NCI-H69 (cell line): ENCODE data around the gene FTO.
A peak's percentile ranks its signal among the peaks of the same experiment; 100 is the strongest.

Experiments
- DNase-seq: peaks from one replicate; lab custom pipeline; 2025; lab: John Stamatoyannopoulos, UW

The FTO gene

DNA sequence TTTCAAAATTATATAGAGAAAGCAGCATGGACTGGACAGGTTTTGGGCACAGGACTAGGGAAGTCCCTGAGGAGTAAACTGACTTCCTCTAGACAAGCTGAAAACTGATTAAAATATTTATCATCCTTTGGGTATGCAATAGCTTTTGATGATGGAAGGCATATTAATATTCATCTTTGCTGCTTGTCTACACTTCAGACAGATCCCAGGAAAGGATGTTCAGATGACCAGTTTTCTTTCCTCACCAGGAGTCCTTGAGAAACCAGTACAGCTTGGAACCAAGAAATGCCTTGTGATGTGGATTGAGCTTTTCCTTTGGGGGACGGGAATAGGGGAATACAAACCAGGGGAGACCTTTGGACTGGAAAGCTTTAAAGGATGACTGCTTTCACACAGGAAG lies 195.5 kb downstream of the FTO start:
- no peak for DNase-seq

DNA sequence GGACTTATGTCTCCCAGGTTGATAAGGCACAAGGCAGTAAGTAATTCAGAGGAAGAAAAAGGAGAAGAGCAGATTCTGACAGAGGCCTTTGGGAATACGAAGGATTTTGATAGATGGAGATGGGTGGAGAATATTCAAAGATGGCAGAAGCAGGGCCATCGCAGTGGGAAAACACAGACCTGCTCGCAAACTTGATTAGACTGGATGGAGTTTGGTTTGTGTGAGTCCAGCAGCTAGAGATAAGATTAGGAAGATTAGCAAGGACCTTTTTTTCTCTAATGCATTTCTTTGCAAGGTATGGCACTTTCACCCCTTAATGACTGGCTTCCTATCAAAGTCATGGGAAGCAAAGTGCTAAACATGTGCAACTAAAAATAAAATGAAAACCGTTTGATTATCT lies 196.7 kb downstream of the FTO start:
- DNase-seq: no peak

- no peak for DNase-seq
These were observed 197.5 kb downstream of the FTO start for GRCh38 chr16:53901408-53901807.

DNA sequence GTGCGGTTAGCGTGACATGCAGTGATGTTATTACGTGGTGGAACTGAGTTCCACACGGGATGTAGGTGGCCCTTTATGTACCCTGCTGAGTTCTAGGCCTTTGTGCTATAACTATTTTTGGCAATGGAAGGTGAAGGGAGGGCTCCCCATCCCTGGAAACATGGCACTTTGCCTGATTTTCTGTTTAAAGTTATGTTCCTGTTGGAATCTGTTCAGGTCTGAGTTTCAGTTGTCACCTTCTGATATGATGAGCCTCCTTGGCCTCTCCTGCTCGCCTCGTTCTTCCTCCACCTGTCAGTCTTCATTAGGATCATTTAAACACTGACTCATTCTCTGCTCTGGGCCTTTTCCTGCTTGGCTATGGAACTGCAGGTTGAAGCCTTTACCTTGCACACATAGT lies 200.6 kb downstream of the FTO start:
- DNase-seq: no peak

DNA sequence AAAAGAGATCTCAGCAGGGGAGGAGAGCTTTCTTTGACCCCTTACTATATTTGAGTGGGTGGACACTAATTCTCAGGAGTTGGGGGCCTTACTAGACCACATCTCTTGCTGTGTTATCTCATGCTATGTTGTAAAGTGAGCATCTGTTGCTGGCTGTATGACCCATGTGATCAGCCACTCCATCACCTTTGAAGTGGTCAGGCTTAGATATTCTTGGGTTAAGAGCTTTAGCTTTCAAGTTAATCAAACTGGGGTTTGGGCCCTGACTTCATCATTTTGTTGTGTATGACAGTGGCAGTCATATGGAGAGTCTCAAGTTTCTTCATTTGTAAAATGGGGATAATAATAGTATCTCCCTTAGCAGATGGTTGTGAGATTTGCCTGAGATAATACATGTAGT lies 201.1 kb downstream of the FTO start:
- no peak for DNase-seq

DNA sequence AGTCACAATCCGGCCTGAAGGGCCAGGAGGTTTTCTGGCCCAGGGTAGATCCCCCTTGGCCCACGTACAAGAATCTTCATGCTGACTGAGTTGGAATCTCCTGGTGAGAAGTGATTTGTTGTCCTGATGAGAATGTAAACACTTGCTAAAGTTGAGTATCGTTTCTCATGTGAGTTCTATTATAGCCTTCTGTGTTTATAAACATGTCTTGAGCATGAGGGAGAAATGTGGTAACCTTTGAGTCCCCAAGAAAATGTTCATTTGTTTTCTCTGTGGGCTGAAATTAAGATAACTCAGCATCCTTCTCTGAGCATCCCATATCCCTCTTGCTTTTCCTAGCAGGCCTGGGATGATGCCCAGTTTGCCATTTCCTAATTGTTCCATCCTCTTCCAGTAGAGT lies 204.8 kb downstream of the FTO start:
- DNase-seq: no peak

DNA sequence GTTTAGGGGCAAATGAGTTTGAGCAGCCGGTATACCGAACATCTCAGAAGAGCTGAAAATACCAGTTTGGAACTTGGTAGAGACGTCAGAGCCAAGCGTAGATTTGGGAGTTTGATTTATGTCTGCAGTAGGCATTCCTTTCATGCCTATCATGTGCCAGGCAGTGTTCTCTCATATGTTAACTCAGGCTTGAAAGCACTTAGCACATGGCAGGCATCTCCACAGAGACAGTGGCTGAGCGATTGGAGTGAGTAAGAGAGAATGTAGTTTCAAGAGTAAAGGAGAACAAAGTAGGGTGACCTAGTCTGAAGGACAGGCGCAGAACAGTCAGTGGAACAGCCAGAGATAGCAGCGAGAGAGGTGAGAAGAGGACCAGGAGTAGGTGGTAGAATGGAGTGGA lies 207.0 kb downstream of the FTO start:
- no peak for DNase-seq

- peak; percentile 11 for DNase-seq
These were observed 207.6 kb downstream of the FTO start for GRCh38 chr16:53911513-53911912.

- no peak for DNase-seq
These were observed 208.2 kb downstream of the FTO start for GRCh38 chr16:53912155-53912554.

- DNase-seq: peak; percentile 35
These were observed 209.3 kb downstream of the FTO start for GRCh38 chr16:53913099-53913870.

- DNase-seq: no peak
These were observed 210.0 kb downstream of the FTO start for GRCh38 chr16:53913920-53914319.

DNA sequence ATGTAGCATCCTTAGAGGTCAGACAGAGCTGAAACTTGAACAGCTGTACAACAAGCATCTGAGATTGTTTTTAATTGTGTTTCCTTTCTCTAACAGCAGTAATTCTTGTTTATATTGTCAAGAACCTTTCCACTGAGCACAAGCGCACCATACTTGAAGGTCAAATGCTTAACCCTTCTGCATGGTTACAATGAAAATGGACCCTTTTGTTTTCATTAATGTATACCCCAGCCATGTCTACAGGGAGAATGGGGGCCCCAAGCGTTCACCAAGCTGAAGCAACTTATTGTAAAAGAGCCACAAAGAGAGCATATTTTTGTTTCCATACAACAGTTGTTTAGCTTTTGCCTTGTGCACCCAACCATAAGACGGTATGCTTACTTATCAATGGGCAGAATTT lies 210.8 kb downstream of the FTO start:
- no peak for DNase-seq

DNA sequence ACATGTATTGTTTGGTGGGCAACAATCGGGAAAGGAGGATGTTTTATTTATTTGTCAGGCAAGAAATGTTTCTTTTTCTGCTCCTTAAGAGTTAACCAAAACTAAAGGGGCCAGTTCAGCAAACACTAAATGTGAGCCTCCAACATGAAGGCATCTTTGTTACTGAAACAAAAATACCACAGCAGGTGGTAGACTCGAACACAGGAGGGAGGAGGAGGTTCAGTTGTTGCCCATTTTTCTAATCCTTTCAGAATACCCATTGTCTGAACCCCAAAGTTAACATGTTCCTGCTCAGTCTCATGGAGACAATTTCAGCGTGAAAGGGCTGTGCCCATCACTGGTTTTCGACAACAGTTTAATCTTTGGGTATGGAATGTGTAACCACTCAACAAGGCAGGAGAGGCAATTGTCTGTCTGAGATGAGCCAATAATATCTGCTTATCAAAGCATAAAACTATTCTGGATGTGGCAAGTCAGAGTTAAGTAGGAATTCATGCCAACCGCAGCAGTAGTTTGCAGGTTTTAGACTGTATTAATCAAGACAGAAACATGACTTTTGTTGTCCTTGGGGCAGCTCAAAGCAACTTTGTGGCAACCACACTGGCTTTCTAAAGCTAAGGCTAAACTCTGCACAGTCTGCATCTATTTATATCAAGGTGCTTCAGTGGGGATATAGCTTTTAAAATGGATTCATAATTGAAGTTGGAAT lies 211.7 kb downstream of the FTO start:
- peak; percentile 2 for DNase-seq

- DNase-seq: no peak
These were observed 217.0 kb downstream of the FTO start for GRCh38 chr16:53920988-53921387.

- DNase-seq: peak; percentile 42
These were observed 218.3 kb downstream of the FTO start for GRCh38 chr16:53922067-53922806.

DNA sequence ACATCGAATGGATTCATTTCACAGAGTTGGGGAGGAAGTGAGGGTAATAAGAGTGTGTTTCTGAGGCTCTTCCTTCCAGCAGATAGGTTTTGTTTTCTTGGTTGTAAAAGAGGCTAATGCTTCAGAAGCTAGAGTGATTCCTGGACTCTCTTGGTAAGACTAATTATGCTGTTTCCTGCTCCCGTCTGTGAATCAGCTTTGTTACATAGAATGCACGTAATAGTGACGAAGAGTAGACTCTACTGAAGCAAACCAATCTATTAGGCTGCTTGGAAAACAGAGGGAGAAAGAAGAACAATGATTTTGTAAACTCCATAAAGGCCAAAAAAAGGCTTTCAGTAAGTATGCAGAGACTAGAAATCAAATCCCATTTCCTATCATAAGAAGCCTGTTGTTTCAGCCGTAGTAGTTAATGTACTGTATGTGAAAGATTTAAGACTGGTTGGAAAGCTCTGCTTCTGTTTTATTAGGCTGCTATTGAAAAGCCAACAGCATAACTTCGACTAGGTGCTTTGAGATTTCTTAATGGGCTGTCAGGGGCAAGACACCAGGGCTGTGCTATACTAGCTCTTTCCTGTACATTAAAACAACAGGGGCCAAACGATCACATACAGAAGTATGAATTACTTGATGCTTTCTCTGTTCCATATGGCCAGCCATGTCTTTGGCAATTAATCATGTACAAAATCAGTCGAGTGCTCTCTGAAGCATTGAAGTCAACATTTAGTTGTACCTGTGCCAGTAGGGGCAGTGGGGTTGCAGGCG lies 219.0 kb downstream of the FTO start:
- peak; percentile 94 for DNase-seq

- DNase-seq: no peak
These were observed 220.6 kb downstream of the FTO start for GRCh38 chr16:53924331-53925106.

DNA sequence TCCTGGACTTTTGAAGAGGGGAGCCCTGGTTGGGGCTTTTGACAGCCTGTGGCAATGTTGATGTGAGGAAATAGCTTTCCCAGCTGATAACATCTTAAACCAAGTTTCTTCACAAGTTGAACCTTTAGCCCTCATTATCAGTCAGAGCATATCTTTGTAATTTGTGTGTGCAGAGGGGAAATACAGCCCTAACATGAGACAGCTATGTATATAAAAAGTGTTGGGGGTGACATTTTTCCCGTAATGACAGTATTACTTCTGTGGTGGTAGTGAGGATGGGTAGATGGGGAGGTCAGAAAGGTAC lies 221.1 kb downstream of the FTO start:
- no peak for DNase-seq

- no peak for DNase-seq
These were observed 221.6 kb downstream of the FTO start for GRCh38 chr16:53925526-53925925.

- peak; percentile 7 for DNase-seq
These were observed 222.3 kb downstream of the FTO start for GRCh38 chr16:53926209-53926608.

DNA sequence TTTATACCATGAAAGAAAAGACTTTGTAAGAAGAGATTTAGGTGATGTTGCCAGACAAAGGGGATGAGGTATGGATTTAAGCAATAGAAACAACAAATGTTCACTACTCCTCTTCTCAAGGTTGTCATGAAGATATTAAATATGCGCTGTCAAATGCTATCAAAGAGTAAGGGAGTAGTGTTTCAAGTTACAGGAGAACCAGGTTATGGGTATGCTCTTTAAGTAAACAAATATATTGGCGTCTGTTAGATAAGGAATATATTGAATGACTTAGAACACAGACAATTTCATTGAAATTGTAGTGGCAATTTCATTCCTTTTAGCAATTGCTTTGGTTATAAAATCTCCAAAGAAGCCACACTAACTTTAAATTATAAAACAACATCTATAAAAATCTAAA lies 229.0 kb downstream of the FTO start:
- DNase-seq: no peak

- peak; percentile 12 for DNase-seq
These were observed 229.5 kb downstream of the FTO start for GRCh38 chr16:53933407-53933806.
